CD14-positive monocyte (primary cell): Measurements from ENCODE around the gene SUSD4. TPM values are rescaled to one million over a fixed set of nuclear protein-coding genes. Genes with fewer than 3 reads are reported as not detected.

Experiments
- DNase-seq, 3 donors: peaks; one replicate each; pipeline ENCODE4 v3.0.0-alpha.2; 2011 to 2022
- H2AFZ ChIP-seq: 2 replicates; pipeline ENCODE4 v1.6.0; 2012; ENCODE audit warnings: mild to moderate bottlenecking, low read depth, low read length, inconsistent platforms; ENCODE audit not compliant: insufficient read depth, poor library complexity, severe bottlenecking
- H3K27ac ChIP-seq, 2 donors: 1 replicate in 1 of 2; 2 replicates in 1 of 2; pipeline ENCODE4 v1.5.1; 2012 to 2013; ENCODE audit warnings: low read length in 2 of 2, control low read depth in 1 of 2, inconsistent platforms in 1 of 2, low read depth in 1 of 2, mild to moderate bottlenecking in 1 of 2
- H3K27me3 ChIP-seq, 2 donors: one replicate each; pipeline versions ENCODE4 v1.6.0 to v1.6.1; 2011 to 2013; ENCODE audit warnings: low read length in 2 of 2; ENCODE audit not compliant: control insufficient read depth in 2 of 2, insufficient read depth in 2 of 2
- H3K36me3 ChIP-seq, 2 donors: replicated peaks in 1 of 2; 1 replicate in 1 of 2; 2 replicates in 1 of 2; pipeline versions ENCODE4 v1.5.1 to v1.6.1; 2012 to 2013; ENCODE audit warnings: low read length in 2 of 2, control low read depth in 1 of 2, inconsistent platforms in 1 of 2, mild to moderate bottlenecking in 1 of 2; ENCODE audit not compliant: insufficient read depth in 2 of 2, control insufficient read depth in 1 of 2
- H3K4me1 ChIP-seq, 2 donors: 1 replicate in 1 of 2; 2 replicates in 1 of 2; pipeline versions ENCODE4 v1.5.1 to v1.6.1; 2012 to 2013; ENCODE audit warnings: low read length in 2 of 2, control low read depth in 1 of 2, inconsistent platforms in 1 of 2, mild to moderate bottlenecking in 1 of 2, moderate library complexity in 1 of 2; ENCODE audit not compliant: insufficient read depth in 2 of 2, control insufficient read depth in 1 of 2
- H3K4me2 ChIP-seq: replicated peaks from 2 replicates; pipeline ENCODE3; 2012; ENCODE audit warnings: low read length, moderate library complexity, mild to moderate bottlenecking; ENCODE audit not compliant: poor library complexity, severe bottlenecking; ENCODE audit errors: extremely low read depth
- H3K4me3 ChIP-seq, 3 experiments: fragments of 200-600 bp in 1 of 3; sonication (generic) in 1 of 3; replicated peaks in 1 of 3; 1 replicate in 2 of 3; 2 replicates in 1 of 3; pipeline ENCODE4 v1.5.1; 2011 to 2013; ENCODE audit warnings: low read length in 3 of 3, mild to moderate bottlenecking in 3 of 3, control low read depth in 2 of 3, low read depth in 2 of 3, inconsistent platforms in 1 of 3, moderate library complexity in 1 of 3
- H3K79me2 ChIP-seq: 2 replicates; pipeline ENCODE4 v1.6.0; 2012; ENCODE audit warnings: mild to moderate bottlenecking, control low read depth, inconsistent platforms, low read length, moderate library complexity; ENCODE audit not compliant: insufficient read depth
- H3K9ac ChIP-seq: 2 replicates; pipeline ENCODE4 v1.6.0; 2017; ENCODE audit warnings: low read length, mild to moderate bottlenecking; ENCODE audit not compliant: insufficient read depth, poor library complexity, severe bottlenecking
- H3K9me3 ChIP-seq, 2 donors: replicated peaks in 1 of 2; 1 replicate in 1 of 2; 2 replicates in 1 of 2; pipeline versions ENCODE4 v1.5.1 to v1.6.1; 2012 to 2013; ENCODE audit warnings: low read length in 2 of 2, control low read depth in 1 of 2; ENCODE audit not compliant: control insufficient read depth in 1 of 2, insufficient read depth in 1 of 2
- H4K20me1 ChIP-seq: 2 replicates; pipeline ENCODE4 v1.6.0; 2012; ENCODE audit warnings: mild to moderate bottlenecking, low read length, control low read depth, moderate library complexity; ENCODE audit not compliant: insufficient read depth
- H3K27ac Mint-ChIP-seq, 7 donors: one replicate each; pipeline ENCODE4 v1.8.0; 2020; ENCODE audit warnings: mild to moderate bottlenecking in 7 of 7, mixed read lengths in 7 of 7, moderate library complexity in 6 of 7, inconsistent platforms in 2 of 7
- H3K27me3 Mint-ChIP-seq, 3 donors: one replicate each; pipeline ENCODE4 v1.8.0; 2021 to 2022; ENCODE audit warnings: low read depth in 3 of 3, mild to moderate bottlenecking in 3 of 3, mixed read lengths in 3 of 3, moderate library complexity in 3 of 3, inconsistent platforms in 1 of 3
- H3K36me3 Mint-ChIP-seq, 2 donors: one replicate each; pipeline ENCODE4 v1.8.0; 2020; ENCODE audit warnings: mixed read lengths in 2 of 2, inconsistent platforms in 1 of 2, mild to moderate bottlenecking in 1 of 2
- H3K4me1 Mint-ChIP-seq: one replicate; pipeline ENCODE4 v1.8.0; 2020; ENCODE audit warnings: mild to moderate bottlenecking, mixed read lengths
- H3K4me3 Mint-ChIP-seq, 2 donors: one replicate each; pipeline ENCODE4 v1.8.0; 2020; ENCODE audit warnings: mild to moderate bottlenecking in 2 of 2, mixed read lengths in 2 of 2, moderate library complexity in 1 of 2
- H3K9me3 Mint-ChIP-seq, 7 donors: one replicate each; pipeline ENCODE4 v1.8.0; 2020 to 2022; ENCODE audit warnings: mixed read lengths in 7 of 7, mild to moderate bottlenecking in 6 of 7, moderate library complexity in 6 of 7, inconsistent platforms in 2 of 7
- WGBS: methylation state at CpG from one replicate; pipeline ENCODE4 v1.1.5; 2013; ENCODE audit warnings: missing lambda C conversion rate; ENCODE audit not compliant: insufficient coverage; 5-methylcytosine and 5-hydroxymethylcytosine counted together
- intact Hi-C, 2 donors: fragments of 100-400 bp; cut with micrococcal nuclease; formaldehyde crosslinking; loops; one replicate each; pipeline versions ENCODE4 v1.15.0 to v1.15.1; 2023
- polyA plus RNA-seq, 3 donors: library from polyadenylated mRNA; depleted of rRNA in 1 of 3; unstranded in 2 of 3; stranded (reverse) in 1 of 3; fragments of 300-500 nt in 2 of 3; fragments of >200 nt in 1 of 3; fragmentation: Illumina TruSeq in 2 of 3; gene quantifications; 1 replicate in 2 of 3; 2 replicates in 1 of 3; pipeline ENCODE4 v1.2.3, GENCODE V29; 2012 to 2021
- TF ChIP-seq, protein P1 (sequence below): fragments of 200-600 bp; IDR thresholded peaks from one replicate; pipeline ENCODE4 v1.8.0; 2022; ENCODE audit warnings: antibody characterized with exemption, mild to moderate bottlenecking

The SUSD4 gene
- polyA plus RNA-seq, 3 donors, result 0.34 to 0.92 (median 0.50) TPM

DNA sequence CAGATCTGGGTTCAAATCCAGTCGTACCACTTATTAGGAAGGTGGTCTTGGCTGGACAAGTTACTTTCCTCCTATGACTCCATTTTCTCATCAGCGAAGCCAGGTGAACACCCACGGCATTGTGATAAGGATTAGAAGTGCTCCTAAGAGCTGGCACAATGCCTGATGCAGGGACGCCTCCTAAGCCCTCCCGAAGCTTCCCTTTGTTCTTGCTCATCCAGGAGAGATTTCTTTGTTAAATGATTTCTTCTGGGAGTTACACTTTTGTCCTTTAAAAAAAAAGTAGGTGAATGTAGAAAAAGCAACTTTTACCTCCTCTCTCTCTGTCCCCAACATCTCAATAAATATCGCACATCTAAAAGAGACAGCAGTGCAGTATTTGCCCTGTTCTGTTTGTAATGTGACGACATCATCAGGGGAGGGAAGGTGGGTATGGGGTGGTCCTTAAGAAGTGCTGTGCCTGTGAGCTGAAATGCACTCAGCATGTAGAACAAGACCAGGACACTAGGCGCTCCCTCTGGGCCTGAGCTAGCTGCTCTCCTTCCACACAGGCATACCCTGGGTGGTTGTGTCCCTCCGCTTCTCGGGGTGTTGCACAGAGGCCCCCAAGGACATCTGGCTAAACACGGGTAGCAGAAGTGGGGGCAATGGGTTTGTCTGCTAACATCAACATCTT, 43.9 kb downstream of the SUSD4 start:
- H3K27me3 ChIP-seq, result no peaks in the 10 kb centered on the region
- no peak overlapping the region for H3K27ac Mint-ChIP-seq
- intact Hi-C loops, result no loop called here
- H3K4me3 Mint-ChIP-seq, result no peak overlapping the region
- TF ChIP-seq, protein P1, sequence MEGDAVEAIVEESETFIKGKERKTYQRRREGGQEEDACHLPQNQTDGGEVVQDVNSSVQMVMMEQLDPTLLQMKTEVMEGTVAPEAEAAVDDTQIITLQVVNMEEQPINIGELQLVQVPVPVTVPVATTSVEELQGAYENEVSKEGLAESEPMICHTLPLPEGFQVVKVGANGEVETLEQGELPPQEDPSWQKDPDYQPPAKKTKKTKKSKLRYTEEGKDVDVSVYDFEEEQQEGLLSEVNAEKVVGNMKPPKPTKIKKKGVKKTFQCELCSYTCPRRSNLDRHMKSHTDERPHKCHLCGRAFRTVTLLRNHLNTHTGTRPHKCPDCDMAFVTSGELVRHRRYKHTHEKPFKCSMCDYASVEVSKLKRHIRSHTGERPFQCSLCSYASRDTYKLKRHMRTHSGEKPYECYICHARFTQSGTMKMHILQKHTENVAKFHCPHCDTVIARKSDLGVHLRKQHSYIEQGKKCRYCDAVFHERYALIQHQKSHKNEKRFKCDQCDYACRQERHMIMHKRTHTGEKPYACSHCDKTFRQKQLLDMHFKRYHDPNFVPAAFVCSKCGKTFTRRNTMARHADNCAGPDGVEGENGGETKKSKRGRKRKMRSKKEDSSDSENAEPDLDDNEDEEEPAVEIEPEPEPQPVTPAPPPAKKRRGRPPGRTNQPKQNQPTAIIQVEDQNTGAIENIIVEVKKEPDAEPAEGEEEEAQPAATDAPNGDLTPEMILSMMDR, result no peak
- H3K9me3 ChIP-seq, result no peaks in the 10 kb centered on the region
- no peaks in the 10 kb centered on the region for H3K36me3 Mint-ChIP-seq
- no peak overlapping the region for H3K27ac ChIP-seq
- H3K4me3 ChIP-seq, result no peak overlapping the region
- no peak overlapping the region for H3K9ac ChIP-seq
- no peaks in the 10 kb centered on the region for H3K36me3 ChIP-seq
- no peaks in the 10 kb centered on the region for H3K4me1 ChIP-seq
- H2AFZ ChIP-seq, result no peak overlapping the region
- no peaks in the 10 kb centered on the region for H3K79me2 ChIP-seq
- no peak overlapping the region for H3K4me2 ChIP-seq
- no peak for DNase-seq
- H3K27me3 Mint-ChIP-seq, result peaks cover 0 to 2% (median 1%) of the 10 kb centered on the region in 3 donors
- no peaks in the 10 kb centered on the region for H4K20me1 ChIP-seq
- H3K9me3 Mint-ChIP-seq, result peaks cover 0 to 6% (median 2%) of the 10 kb centered on the region in 7 donors
- 100% methylated on average over 1 of the region's 11 CpGs for WGBS
- H3K4me1 Mint-ChIP-seq, result no peaks in the 10 kb centered on the region

DNA sequence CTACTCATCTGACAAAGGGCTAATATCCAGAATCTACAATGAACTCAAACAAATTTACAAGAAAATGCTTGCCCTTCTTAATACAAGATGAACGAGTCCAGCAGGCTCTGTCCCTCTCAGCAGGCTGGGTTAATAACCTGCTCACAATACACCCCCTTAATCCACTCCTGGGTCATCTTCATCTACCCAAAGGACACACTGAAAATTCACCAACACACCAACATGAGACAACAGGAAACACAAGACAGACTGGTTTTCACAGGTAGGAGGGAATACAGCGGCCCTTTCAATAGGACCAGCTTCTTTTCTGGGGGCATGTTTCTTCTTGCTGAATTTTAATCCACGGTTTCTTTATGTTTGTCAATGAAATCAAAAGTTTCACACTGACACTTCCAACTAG, 44.6 kb downstream of the SUSD4 start:
- intact Hi-C loops, result no loop called here
- 92% methylated on average over 1 of the region's 3 CpGs for WGBS
- no peak overlapping the region for H3K27ac Mint-ChIP-seq

More for the DNA sequence above, 44.6 kb downstream of the SUSD4 start:
- Mint-ChIP-seq H3K36me3 (no peaks in the 10 kb centered on the region), H3K4me1 (no peaks in the 10 kb centered on the region), H3K27me3 (peaks cover 0 to 3% (median 1%) of the 10 kb centered on the region in 3 donors), H3K4me3 (no peak overlapping the region), H3K9me3 (peaks cover 0 to 6% (median 2%) of the 10 kb centered on the region in 7 donors)
- H3K36me3 ChIP-seq, result no peaks in the 10 kb centered on the region
- TF ChIP-seq, protein P1, result no peak
- H3K27me3 ChIP-seq, result no peaks in the 10 kb centered on the region
- no peak overlapping the region for H2AFZ ChIP-seq
- no peaks in the 10 kb centered on the region for H4K20me1 ChIP-seq
- H3K27ac ChIP-seq, result no peak overlapping the region
- H3K4me2 ChIP-seq, result no peak overlapping the region
- no peaks in the 10 kb centered on the region for H3K4me1 ChIP-seq
- H3K9ac ChIP-seq, result no peak overlapping the region
- DNase-seq, result no peak
- no peaks in the 10 kb centered on the region for H3K9me3 ChIP-seq
- H3K4me3 ChIP-seq, result no peak overlapping the region
- no peaks in the 10 kb centered on the region for H3K79me2 ChIP-seq
